SU-DHL-6 (cell line): ENCODE measurements around the gene THSD8.

Experiments used
- H2AFZ ChIP-seq: fragments of 200-600 bp; sonication (generic); 2 replicates; pipeline ENCODE4 v1.6.1; 2014; ENCODE audit warnings: low read depth, mild to moderate bottlenecking, moderate library complexity, mixed read lengths, antibody characterized with exemption, low read length; ENCODE audit not compliant: severe bottlenecking
- H3F3A ChIP-seq: fragments of 200-600 bp; shearing (Covaris generic); 2 replicates; pipeline ENCODE4 v1.6.0; 2016; ENCODE audit warnings: antibody characterized with exemption, mild to moderate bottlenecking; ENCODE audit not compliant: insufficient read depth
- H3K27ac ChIP-seq: fragments of 200-600 bp; sonication (generic); 2 replicates; pipeline ENCODE4 v1.5.1; 2016; ENCODE audit warnings: low read depth, mild to moderate bottlenecking, low read length, moderate library complexity, mixed read lengths
- H3K27me3 ChIP-seq: fragments of 200-600 bp; sonication (generic), shearing (Covaris generic); 2 replicates; pipeline ENCODE4 v1.6.0; 2014; ENCODE audit warnings: mild to moderate bottlenecking, low read length
- H3K36me3 ChIP-seq: fragments of 200-600 bp; sonication (generic); 2 replicates; pipeline ENCODE4 v1.6.1; 2014; ENCODE audit warnings: mild to moderate bottlenecking, low read length, mixed read lengths
- H3K4me2 ChIP-seq: fragments of 300-600, 200-600 bp; shearing (Covaris generic), sonication (generic); 2 replicates; pipeline ENCODE4 v1.6.0; 2014; ENCODE audit warnings: low read length, low read depth, mild to moderate bottlenecking; ENCODE audit not compliant: poor library complexity, severe bottlenecking
- H3K4me3 ChIP-seq: fragments of 200-600 bp; sonication (generic); 2 replicates; pipeline ENCODE4 v1.5.1; 2014; ENCODE audit warnings: antibody characterized with exemption, low read length, mild to moderate bottlenecking, mixed read lengths; ENCODE audit not compliant: insufficient read depth, poor library complexity, severe bottlenecking
- H3K79me2 ChIP-seq: fragments of 200-600 bp; sonication (generic); 2 replicates; pipeline ENCODE4 v1.6.1; 2014; ENCODE audit warnings: mild to moderate bottlenecking, low read length, moderate library complexity; ENCODE audit not compliant: insufficient read depth
- H3K9ac ChIP-seq: fragments of 200-600 bp; sonication (generic); 2 replicates; pipeline ENCODE4 v1.7.0; 2014; ENCODE audit warnings: mild to moderate bottlenecking, low read length
- H3K9me2 ChIP-seq: fragments of 200-600 bp; sonication (generic); replicated peaks from 2 replicates; pipeline ENCODE4 v1.6.1; 2014; ENCODE audit warnings: low read length; ENCODE audit not compliant: insufficient read depth
- H3K9me3 ChIP-seq: fragments of 200-600 bp; sonication (generic); 2 replicates; pipeline ENCODE4 v1.6.1; 2014; ENCODE audit warnings: low read length, mixed read lengths; ENCODE audit not compliant: insufficient read depth
- H4K20me1 ChIP-seq: fragments of 200-600 bp; sonication (generic); 2 replicates; pipeline ENCODE4 v1.6.1; 2014; ENCODE audit warnings: low read depth, mild to moderate bottlenecking, antibody characterized with exemption, low read length, moderate library complexity, mixed read lengths
- CTCF ChIP-seq: fragments of 200-600 bp; sonication (generic); IDR thresholded peaks from one replicate; pipeline ENCODE4 v1.5.1; 2017; ENCODE audit warnings: antibody characterized with exemption, mild to moderate bottlenecking, low read length, moderate library complexity; ENCODE audit not compliant: insufficient read depth, poor library complexity, severe bottlenecking
- EZH2phosphoT487 ChIP-seq: fragments of 200-600 bp; sonication (generic), shearing (Covaris generic); conservative IDR thresholded peaks from 2 replicates; pipeline ENCODE4 v1.6.1; 2018; ENCODE audit warnings: mild to moderate bottlenecking, antibody characterized with exemption, low read length, moderate library complexity, mixed read lengths

Gene THSD8

GRCh38 chr19:12764698-12765097 lies 37.2 kb upstream of the THSD8 start:
- Histone ChIP-seq H3K4me3 (no peak overlapping the region), H3K9me2 (no peaks in the 10 kb centered on the region), H3K79me2 (no peaks in the 10 kb centered on the region), H3K9ac (no peak overlapping the region), H3K9me3 (no peaks in the 10 kb centered on the region), H3K36me3 (no peaks in the 10 kb centered on the region), H3K4me2 (no peak overlapping the region), H4K20me1 (no peaks in the 10 kb centered on the region), H2AFZ (no peak overlapping the region), H3K27ac (no peak overlapping the region), H3F3A (no peaks in the 10 kb centered on the region), H3K27me3 (no peaks in the 10 kb centered on the region)
- no peak for TF ChIP-seq CTCF
- no peak for TF ChIP-seq EZH2phosphoT487

DNA sequence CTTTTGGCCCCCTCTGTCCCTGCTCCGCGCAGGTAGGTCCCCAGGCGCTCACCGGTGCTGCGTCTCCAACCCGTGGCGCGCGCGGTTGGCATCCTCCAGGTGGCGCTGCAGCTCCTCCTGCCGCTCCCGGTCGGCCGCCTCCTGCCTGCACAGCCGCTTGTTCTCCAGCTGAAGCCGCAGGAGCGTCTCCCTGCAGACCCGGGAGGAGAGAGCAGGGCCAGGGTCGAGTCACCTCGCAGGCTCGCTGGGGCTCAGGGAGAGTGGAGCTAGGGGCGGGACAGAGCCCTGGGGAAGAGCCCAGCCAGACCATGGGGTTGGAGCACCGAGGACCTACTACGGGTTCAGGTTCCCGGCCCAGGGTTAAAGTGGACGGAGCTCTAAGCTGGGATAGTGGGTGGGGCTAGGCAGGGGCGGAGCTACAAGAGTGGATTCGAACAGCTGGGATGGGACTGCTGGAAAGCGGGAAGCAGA lies 35.8 kb upstream of the THSD8 start:
- no peaks in the 10 kb centered on the region for H4K20me1 ChIP-seq
- H3K36me3 ChIP-seq = no peaks in the 10 kb centered on the region
- no peaks in the 10 kb centered on the region for H3K79me2 ChIP-seq
- no peak for TF ChIP-seq EZH2phosphoT487
- TF ChIP-seq CTCF = peak; percentile 90
- H3K27me3 ChIP-seq = no peaks in the 10 kb centered on the region
- H3K9me3 ChIP-seq = no peaks in the 10 kb centered on the region
- no peak overlapping the region for H2AFZ ChIP-seq
- no peaks in the 10 kb centered on the region for H3K9me2 ChIP-seq
- H3K4me2 ChIP-seq = no peak overlapping the region
- no peak overlapping the region for H3K4me3 ChIP-seq
- H3F3A ChIP-seq = no peaks in the 10 kb centered on the region
- no peak overlapping the region for H3K27ac ChIP-seq
- H3K9ac ChIP-seq = no peak overlapping the region

- no peaks in the 10 kb centered on the region for H4K20me1 ChIP-seq
Measured at GRCh38 chr19:12767150-12767549, 34.7 kb upstream of the THSD8 start.

DNA sequence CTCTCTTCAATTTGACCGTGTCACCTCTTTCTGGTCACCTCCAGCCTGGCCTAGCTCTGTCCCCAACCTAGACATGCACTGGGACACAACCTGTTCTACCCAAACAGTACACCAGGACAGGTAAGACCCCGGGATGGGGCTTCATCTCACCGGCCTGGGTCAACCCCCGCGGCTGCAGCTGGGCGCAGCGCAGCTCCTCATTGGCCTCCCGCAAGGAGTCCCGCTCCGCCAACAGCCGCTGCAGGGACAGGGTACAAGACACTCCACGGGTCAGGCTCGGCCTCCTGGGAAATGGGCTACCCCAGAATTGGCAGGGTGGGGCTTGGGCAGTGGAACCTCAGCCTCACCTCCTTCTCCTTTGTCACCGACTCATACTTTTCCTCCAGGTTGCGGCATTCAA lies 34.2 kb upstream of the THSD8 start:
- H3K9me2 ChIP-seq = no peaks in the 10 kb centered on the region
- no peaks in the 10 kb centered on the region for H3K79me2 ChIP-seq
- no peaks in the 10 kb centered on the region for H4K20me1 ChIP-seq
- no peak overlapping the region for H3K9ac ChIP-seq
- no peaks in the 10 kb centered on the region for H3K36me3 ChIP-seq
- H3K27ac ChIP-seq = no peak overlapping the region
- H3K4me3 ChIP-seq = no peak overlapping the region
- no peaks in the 10 kb centered on the region for H3K27me3 ChIP-seq
- no peaks in the 10 kb centered on the region for H3K9me3 ChIP-seq
- H3F3A ChIP-seq = no peaks in the 10 kb centered on the region
- H3K4me2 ChIP-seq = no peak overlapping the region
- TF ChIP-seq EZH2phosphoT487 = no peak
- no peak for TF ChIP-seq CTCF
- H2AFZ ChIP-seq = no peak overlapping the region

More at GRCh38 chr19:12767150-12767549, 34.7 kb upstream of the THSD8 start:
- no peaks in the 10 kb centered on the region for H3K79me2 ChIP-seq
- H3K4me3 ChIP-seq = no peak overlapping the region
- H3K36me3 ChIP-seq = no peaks in the 10 kb centered on the region
- H3K27me3 ChIP-seq = no peaks in the 10 kb centered on the region
- no peaks in the 10 kb centered on the region for H3K9me2 ChIP-seq
- H3K4me2 ChIP-seq = no peak overlapping the region
- no peaks in the 10 kb centered on the region for H3K9me3 ChIP-seq
- TF ChIP-seq EZH2phosphoT487 = no peak
- H2AFZ ChIP-seq = no peak overlapping the region
- no peak overlapping the region for H3K9ac ChIP-seq
- H3F3A ChIP-seq = no peaks in the 10 kb centered on the region
- no peak overlapping the region for H3K27ac ChIP-seq
